NCI-H748 (cell line): Measurements from ENCODE around the gene PTPRG.
"Not testable (repeated sequence)": the region's sequence is repeated elsewhere in the genome, so short reads cannot be mapped to it uniquely, and the experiment has no call there.

Experiments used
- DNase-seq: peaks from one replicate; lab custom pipeline; 2025; ENCODE audit not compliant: unreplicated experiment; lab: John Stamatoyannopoulos, UW

The PTPRG gene

DNA sequence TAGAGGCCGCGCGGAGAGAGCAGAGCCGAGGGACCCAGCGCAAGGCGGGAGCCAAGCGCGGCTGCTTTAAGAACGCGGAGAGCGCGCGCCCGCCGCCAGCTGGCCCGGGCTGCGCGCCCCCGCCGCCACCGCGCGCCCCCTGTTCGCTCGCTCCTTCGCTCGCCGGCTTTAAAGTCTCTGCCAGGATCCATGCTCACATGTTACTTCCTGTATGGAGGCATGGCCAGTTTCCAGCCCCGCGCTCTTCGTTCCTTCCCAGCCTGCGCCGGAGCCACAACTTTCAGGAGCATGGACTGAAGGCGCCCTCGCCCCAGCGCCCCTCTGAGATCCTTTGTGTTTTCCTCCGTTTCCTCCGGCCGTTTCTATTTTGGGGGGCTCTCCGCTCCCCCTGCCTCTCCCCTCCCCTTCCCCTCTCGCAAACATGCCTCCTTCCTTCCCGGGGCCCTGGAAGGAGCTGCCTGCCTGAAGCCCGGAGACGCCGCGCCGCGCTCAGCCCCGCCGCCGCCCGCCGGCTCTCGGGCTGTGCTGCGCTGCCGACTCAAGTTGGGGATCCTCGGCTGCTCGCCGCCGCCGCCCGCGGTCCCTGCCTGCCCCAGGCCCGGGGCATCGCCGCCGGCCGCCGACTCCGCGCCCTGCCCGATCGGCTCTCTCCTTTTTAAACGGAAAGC is at the start of gene PTPRG:
Gene PTPRG, plus strand, starts transcription at position 198 of the 668 bp plus-strand sequence. CDS start 717 bp downstream, outside the sequence.
- DNase-seq, result peak; percentile 93

DNA sequence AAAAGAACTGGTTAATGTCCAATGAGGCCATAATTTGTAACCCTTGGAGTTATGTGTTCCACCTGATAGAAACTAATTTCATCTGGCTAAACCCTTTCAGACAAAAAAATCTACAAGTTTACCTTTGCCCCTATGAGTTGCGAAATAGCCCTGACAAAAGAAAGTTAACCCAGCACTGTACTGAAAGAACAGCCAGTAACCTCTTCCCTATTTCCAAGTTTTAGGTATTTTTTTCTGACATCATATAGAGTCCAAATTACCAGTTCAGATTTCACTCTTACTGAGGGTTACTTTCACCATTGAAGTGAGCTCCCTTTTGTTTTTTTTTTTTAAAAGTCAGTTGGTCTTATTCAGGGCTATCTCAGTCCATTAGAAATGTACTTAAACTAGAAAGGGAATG is 42.8 kb upstream of the PTPRG start:
- no peak for DNase-seq

DNA sequence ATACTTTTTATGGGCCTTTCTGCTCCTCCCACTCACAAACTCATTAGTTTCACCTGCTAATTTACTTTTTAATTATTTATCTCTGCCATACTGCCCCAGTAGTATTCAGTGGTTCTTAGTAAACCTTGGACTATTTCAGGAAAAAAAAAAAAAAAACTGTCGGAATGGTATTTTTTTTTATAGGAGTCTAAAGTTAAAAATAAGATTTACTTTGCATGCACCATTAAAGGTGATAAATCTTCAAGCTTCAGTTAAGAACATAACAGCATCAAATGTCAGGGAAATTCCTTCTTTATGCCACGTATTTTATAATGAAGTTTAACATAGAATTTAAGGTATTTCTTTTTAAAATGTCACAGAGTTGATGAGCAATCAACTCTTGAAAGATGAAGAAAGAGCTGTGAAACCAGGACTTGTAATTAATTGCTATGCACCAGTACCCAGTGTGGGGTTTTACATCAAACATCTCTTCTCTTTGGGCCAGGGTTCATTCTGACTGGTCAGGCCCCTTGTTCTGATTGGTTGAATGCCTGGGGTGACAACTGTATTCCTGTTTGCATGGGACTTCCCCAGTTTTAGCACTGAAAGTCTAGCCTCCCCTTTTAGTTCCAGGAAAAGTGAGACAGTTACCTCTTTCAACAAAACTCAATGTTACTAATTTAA is 40.3 kb upstream of the PTPRG start:
- DNase-seq, result no peak

DNA sequence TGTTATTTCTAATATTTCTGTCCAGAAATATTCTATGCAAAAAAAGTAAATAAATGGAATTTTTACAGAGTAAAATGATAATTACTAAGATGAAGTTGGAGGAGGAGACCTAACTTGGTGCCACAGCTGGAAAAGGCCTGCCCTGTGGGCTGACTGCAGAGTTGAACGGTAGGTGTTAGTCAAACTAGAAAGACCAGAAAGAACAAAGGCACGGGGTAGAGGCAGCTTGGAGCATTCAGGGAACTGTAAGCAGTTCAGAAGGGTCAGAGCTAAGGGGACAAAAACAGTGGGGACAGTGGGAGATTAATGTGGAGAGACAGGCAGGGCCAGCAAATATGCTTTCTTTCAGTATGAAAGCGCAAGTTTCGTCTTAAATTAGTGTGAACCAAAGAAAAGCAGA is 39.3 kb upstream of the PTPRG start:
- DNase-seq, result no peak

DNA sequence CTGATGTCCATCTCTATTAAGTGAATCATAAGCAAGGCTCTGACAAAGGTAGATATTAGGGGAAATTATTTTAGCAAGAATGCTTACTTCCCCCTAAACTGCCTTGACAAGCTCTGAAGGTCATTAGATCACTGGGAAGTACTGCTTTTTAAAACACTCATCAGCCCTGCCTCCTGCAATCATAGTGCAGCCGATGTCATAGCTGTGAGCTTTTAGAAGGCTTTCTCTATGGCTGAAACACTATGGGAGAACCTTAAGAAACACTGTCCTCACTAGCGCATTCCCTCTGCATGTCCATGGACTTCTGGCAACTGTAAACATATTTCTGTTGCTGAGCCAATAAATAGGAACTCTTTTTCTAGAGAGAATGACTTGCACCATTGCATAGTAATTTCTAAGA is 38.7 kb upstream of the PTPRG start:
- DNase-seq, result no peak

DNA sequence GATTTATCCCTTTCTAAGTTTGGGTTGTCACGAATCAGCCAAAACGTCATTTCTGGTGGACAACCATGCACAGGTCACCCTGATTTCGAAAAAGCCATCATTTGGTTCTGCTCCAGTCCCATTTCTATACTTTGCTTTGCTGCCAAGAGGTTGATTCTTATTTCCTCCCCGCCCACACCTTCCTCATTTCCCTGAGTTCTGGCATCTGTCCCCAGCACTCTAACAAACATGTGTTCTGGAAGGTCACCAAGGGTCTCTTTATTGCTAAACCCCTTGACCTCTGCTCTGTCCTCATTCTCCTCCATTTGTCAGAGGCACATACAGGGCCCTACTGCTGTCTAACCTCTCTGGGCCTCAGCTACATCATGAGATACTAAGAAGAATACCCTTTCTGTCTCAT is 36.4 kb upstream of the PTPRG start:
- DNase-seq, result no peak

DNA sequence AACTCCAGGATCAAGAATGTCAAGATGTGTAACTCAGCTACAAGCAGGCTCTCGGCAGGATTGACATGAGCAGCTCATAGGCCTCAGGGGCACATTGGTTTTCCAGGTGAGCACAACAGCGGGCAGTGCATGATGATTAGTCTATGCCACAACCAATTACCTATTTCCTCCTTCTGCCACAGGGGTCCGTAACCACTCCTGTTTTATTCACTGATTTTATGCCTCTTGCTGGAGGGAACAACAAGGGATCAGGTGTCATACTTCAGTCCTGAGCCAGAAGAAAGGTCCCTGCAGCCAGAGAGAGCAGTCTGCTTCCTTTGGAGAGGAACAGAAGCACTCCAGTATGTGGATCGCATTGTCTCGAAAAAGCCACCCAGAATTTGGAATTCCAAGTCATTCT is 35.1 kb upstream of the PTPRG start:
- peak; percentile 74 for DNase-seq

DNA sequence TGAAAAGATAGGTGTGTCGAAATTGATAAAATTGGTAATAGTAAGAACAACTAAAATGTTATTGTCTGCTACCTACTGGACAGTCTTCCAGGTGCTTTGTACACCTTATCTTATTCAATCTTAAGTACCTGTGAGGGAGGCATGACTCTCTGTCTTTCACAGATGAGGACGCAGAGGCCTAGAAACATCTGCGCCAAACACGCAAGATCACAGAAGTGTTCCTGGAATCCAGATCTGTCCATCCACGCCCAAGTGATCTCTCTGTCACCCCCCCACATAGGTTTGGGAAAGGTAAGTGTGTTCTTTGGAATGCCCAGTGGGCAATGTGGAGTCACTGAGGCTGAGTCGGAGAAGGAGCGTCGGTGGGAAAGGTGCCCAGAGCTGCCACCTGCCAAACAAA is 34.4 kb upstream of the PTPRG start:
- no peak for DNase-seq

DNA sequence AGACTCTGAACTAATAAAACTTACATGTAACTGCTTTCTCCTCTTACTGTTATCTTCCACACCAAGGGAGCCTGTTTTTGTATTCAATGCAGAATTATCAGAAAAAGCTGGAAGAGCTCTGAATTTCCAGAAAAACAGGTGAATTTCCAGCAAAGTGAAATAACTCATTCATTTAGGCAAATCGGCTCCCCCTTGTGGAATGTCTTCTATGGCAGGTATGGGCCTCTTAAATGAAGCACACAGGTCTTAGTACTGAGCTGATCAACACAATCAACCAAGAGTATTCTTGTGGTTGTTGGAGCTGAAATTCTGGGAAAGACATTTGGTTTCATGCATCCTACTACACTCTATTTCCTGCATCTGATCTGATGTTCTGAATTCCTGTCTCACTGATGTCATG is 31.0 kb upstream of the PTPRG start:
- DNase-seq, result peak; percentile 58

DNA sequence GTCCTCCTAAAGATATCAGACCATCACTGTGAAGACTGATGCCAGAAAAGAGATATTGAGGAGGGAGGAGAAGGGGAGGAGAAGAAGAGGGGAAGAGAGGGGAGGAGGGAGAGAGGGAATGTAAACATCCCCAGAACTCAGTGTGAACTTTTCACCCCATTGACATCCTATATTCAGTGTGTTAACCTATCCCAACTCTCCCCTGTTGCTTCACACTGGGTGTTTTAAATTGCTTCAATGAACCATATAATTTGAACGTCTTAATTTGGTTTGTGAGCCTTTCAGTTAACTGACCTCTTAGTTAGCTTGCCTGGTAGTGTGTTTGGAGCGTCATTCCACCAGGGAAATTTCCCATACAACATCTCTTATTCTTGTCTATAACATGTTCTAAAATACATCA is 29.8 kb upstream of the PTPRG start:
- DNase-seq, result no peak

DNA sequence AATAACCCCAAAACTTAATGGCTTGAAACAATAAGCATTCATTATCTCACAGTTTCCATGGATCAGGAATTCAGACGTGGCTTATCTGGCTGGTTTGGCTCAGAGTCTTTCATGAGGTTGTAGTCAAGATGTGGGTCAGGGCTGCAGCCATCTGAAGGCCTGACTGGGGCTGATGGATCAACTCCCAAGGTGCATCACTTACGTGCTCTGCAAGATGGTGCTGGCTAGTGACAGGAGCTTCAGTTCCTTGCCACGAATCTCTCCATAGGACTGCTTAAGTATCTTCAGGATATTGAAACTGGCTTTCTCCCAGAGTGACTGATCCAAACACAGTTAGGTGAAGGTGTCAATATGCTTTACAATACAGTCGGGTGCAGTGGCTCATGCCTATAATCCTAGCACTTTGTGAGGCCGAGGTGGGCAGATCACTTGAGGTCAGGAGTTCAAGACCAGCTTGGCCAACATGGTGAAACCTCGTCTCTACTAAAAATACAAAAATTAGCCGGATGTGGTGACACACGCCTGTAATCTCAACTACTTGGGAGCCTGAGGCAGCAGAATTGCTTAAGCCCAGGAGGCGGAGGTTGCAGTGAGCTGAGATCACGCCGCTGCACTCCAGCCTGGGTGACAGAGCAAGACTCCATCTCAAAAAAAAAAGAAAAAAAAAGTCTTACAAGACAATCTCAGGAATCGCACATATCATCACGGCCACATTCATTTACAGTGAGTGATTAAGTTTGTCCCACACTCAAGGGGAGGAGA is 28.5 kb upstream of the PTPRG start:
- no peak for DNase-seq

DNA sequence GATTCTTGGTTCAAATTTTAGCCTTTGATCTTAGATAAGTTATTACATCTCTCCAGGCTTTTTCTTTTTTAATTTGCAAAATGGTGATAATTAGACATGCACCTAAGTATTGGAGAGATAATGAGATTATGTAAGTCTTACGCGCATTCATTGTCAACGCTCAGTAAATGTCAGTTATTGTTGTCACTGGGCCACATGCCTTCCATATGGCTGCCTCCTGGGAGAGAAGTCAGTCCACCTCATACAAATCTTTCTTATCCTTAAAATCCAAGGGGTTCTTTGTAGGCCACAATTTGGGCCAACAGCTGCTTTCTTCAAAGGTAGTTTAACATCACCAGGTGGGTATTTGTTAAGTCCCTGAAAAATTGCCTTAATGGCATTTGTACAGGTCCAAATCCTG is 25.5 kb upstream of the PTPRG start:
- no peak for DNase-seq

DNA sequence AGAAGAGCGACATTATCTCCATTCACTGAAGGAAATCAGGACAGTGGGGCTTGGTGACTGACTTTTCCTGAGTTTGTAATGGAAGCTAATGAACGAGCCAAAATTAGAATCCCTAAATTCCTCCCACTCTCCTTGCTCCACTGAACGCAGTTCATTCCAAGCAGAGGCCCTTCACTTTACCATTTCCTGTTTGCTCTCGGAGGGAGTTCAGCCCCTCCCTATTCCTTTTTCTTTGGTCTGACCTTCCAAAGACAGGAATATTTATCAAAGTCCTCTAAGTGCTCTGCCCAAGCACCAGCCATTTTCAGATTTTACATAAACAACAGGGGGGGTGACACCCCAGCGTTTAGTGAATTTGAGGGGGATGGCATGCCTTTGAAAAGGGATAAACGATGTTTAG is 24.0 kb upstream of the PTPRG start:
- peak; percentile 42 for DNase-seq

DNA sequence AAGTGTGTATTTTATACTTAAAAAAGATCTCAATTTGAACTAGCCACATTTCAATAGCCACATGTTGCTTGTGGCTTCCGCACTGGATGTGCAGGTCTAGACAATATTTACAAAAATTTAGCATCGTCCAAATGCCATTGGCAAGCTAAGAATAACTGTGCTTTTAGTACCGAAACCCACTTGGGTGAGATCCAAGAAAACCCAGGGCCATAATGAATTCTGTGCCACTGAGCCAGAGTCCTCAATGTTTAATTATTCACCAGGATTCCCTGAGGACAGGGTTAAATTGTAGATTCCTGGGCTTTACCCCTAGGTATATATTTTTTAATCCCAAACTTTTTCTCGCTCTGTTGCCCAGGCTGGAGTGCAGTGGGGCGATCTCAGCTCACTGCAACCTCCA is 22.9 kb upstream of the PTPRG start:
- DNase-seq, result no peak

DNA sequence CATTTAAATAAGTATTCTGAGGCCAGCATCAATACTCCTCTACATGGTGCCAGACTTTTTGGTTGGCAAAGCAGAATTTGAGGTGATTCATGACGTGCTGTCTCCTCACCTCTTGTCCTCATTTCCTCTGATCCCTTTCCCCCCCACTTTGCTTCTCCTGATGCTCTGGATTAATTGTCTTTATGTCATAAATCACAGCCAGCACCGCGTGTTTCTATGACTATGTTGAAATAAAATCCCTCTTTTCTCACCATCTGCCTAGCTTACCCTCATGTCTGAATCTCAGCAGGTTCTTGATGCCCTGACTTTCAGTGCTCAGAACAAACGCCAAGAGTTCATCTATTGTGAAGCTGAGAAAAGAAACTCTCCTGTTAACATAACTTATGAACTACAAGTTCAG is 19.7 kb upstream of the PTPRG start:
- DNase-seq, result no peak

DNA sequence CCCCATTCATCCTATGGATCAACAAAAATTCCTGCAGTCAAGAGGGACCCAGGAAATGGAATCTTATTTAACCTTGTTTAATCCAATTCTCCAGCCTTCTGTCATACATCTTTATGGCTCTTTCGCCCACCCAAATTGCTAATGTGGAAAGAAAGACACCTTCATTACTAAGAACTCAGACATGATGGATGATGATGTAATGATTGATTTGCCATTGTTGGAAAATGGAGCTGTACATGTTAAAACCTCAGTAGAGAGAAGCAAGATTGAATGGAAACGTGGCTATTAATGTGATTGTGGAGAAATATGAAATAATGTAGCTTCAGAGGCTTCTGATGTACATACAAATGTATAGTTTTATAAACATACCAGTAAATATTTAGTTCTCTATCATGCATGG is 15.7 kb upstream of the PTPRG start:
- no peak for DNase-seq

DNA sequence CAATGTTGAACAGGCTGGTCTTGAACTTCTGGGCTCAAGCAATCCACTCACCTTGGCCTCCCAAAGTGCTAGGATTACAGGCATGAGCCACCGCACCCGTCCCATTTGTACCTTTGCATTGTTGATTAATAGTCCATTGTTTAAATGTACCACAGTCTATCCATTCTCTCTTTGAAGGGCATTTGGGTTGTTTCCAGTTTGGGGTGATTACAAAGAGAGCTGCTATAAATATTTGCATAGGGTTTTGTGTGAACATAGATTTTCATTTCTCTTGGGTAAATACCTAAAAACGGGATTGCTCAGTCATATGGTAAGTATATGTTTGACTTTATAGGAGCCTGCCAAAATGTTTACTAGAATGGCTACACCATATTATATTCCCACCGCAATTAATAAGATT is 13.7 kb upstream of the PTPRG start:
- peak; percentile 31 for DNase-seq

DNA sequence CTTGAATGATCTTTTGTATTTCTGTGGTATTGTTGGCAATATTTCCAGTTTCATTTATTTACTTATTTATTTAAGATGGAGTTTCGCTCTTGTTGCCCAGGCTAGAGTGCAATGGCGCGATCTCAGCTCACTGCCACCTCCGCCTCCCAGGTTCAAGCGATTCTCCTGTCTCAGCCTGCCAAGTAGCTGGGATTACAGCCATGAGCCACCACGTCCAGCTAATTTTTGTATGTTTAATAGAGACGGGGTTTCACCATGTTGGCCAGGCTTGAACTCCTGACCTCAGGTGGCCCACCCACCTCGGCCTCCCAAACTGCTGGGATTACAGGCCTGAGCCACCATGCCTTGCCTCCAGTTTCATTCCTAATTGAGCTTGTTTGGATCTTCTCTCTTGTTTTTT is 8.7 kb upstream of the PTPRG start:
- DNase-seq, result not testable (repeated sequence)

DNA sequence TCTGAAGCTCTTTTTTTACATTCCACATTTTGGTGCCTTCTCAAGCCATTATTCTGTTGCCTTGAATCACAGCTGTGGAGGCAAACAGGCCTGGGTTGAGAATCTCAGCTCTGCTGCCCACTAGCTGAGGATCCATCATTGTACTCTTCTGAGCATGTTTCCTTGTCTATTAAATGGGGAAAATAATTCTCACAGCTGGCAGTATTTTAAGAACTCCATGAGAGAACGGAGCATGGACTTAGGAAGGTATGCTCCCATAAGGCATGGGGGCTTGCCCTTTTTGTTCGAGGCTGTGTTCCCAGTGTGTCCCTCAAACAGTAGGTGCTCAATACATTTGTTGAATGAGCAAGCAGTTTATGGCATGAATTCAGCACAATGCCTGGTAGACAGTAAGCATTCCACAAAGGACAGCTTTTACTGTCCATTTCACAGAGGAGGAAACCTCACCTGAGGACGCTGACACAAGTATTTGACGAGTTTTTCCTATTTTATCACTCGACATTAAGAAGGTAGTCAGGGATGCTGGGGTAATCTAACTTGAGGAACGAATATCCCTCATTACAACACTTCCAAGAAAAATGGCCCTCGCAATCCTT is 2.1 kb upstream of the PTPRG start:
- DNase-seq, result no peak

DNA sequence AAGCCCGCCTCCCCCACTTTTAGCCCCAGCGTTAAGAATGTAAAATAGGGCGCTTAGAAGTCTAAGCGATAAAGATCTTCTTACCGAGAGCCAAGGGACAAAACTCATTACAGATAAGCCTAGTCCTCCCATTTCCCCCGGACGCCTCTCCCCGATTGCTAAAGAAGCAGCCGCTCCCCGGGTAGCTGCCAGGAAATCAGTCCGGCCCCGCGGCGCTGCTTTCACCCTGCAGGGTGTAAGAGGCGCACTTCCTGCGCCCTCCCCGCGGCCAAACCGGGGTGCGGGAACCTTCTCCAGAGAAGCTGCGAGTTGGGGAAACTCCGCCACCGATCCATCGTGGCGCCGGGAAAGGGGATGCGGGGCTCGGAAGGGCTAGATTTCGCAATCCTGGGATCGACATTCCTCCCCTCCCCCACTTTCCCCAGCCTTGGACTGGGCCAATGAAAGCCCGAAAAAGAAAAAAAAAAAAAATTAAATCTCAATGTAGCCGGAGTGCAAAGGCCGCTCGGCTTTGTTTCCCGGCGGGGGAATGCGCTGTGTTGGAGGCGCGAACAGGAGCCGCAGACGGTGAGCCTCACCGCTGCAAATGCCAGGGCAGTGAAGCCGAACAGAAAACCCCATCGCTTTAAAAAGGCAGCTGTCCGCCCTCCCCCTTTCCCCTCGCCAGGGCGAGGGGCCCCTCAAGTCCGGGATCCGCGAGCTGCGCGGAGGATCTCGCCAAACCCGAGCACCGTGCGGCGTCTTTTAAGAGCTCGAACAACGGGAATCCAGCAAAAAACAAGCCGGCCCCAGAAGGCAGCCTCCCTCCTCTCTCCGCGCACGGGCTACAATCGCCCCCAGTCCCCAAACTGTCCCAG is 626 bp upstream of the PTPRG start:
- DNase-seq, result peak; percentile 90
